Measurements from ENCODE around the gene C5orf63.

Gene C5orf63

DNA sequence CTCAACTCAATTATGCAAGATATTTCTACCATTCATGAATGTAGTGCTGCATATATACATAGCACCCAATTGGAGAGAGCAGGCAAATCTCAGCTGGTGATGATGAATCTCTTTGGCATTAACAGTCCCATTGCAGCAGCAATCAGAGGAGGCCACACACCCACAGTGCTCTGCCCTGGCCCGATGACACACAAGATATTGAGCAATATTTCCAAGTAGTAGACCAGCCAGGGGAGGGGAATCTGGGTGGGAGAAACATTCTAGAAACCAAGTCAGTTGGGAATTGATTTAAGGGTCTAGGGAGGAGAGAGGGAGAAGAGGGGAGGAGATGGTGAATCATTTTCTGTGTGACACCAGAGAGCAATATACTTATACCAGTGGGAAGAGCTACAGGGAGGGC, 14.9 kb upstream of the C5orf63 start:
- POLR2A ChIA-PET: interaction anchor here (0.6 to 1.0 kb wide), 3 partner anchors 11 to 123 kb away, joined by 3 read pairs; partner anchors contain the start of gene C5orf63
- CTCF ChIA-PET: interaction anchor here (2.1 kb wide), 1 partner anchor 251 kb away, joined by 8 read pairs; no protein-coding TSS in a partner anchor
- no peak for TF ChIP-seq CTCF (IDR thresholded peaks at IDR 0.05; ENCODE audit: insufficient read depth, low read length, missing control alignments)
- DNase-seq (ENCODE audit: low read depth, low spot score): peak; percentile 98
- no peak overlapping the region for H3K4me3 ChIP-seq (ENCODE audit: low read depth, low read length)

- DNase-seq (ENCODE audit: low read depth, low spot score): no peak
- no peak overlapping the region for H3K4me3 ChIP-seq (ENCODE audit: low read depth, low read length)
- TF ChIP-seq CTCF (IDR thresholded peaks at IDR 0.05; ENCODE audit: insufficient read depth, low read length, missing control alignments): no peak
- ChIA-PET CTCF (interaction anchor here (0.8 to 1.3 kb wide), 3 partner anchors 8 to 233 kb away, joined by 3 to 4 read pairs (median 3); partner anchors contain the start of gene MARCHF3), POLR2A (no interaction called here)
Measured at GRCh38 chr5:127086589-127086988, 13.3 kb upstream of the C5orf63 start.

- no peak for TF ChIP-seq CTCF (IDR thresholded peaks at IDR 0.05; ENCODE audit: insufficient read depth, low read length, missing control alignments)
- POLR2A ChIA-PET: no interaction called here
- H3K4me3 ChIP-seq (ENCODE audit: low read depth, low read length): no peak overlapping the region
- CTCF ChIA-PET: interaction anchor here (0.8 to 2.2 kb wide), 2 partner anchors 12 to 233 kb away, joined by 4 to 6 read pairs; partner anchors contain the start of gene C5orf63
- no peak for DNase-seq (ENCODE audit: low read depth, low spot score)
Measured at GRCh38 chr5:127085796-127086195, 12.5 kb upstream of the C5orf63 start.

DNA sequence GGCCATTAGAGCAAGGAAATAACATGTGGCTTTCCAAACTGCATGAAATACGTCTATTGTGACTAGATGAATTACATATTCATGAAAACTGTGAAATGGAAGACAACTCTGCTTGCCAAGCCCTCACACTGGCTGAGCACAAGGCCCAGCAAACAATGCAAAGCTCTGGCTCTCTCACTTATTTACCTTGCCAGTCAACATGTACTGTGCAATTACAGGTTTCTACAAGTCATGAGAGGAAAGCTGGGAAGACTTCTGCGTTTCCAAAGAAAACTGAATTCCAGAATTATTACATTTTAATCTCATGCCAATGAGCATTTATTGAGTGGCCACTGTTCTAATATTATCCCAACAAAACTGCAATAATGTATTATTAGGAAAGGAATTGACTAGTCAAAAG, 12.1 kb upstream of the C5orf63 start:
- no peak for DNase-seq (ENCODE audit: low read depth, low spot score)
- no peak overlapping the region for H3K4me3 ChIP-seq (ENCODE audit: low read depth, low read length)
- TF ChIP-seq CTCF (IDR thresholded peaks at IDR 0.05; ENCODE audit: insufficient read depth, low read length, missing control alignments): no peak
- ChIA-PET POLR2A (no interaction called here), CTCF (interaction anchor here (2.2 kb wide), 1 partner anchor 12 kb away, joined by 6 read pairs; the partner anchor contains the start of gene C5orf63)

DNA sequence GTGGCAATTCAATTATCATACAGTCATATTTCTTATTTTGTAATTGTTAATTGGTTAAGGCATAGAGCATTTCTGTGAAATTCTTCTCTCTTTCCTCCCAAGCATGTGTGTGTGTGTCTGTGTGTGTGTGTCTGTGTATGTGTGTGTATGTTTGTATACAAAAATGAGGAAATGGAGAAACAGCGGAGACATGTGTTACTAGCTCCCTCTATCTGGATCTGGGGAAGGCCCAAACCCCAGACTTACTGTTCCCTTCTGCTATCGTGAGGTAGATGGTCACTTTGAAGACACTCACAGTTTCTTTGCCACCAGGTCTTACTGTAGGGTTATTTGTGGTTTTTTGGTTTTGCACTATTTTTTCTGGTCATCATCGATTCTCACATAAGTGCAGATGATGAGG, 11.4 kb upstream of the C5orf63 start:
- H3K4me3 ChIP-seq (ENCODE audit: low read depth, low read length): no peak overlapping the region
- CTCF ChIA-PET: interaction anchor here (2.2 kb wide), 1 partner anchor 11 kb away, joined by 6 read pairs; the partner anchor contains the start of gene C5orf63
- no peak for TF ChIP-seq CTCF (IDR thresholded peaks at IDR 0.05; ENCODE audit: insufficient read depth, low read length, missing control alignments)
- POLR2A ChIA-PET: no interaction called here
- no peak for DNase-seq (ENCODE audit: low read depth, low spot score)

GRCh38 chr5:127083711-127084110, 10.4 kb upstream of the C5orf63 start:
- POLR2A ChIA-PET: interaction anchor here (0.7 kb wide), 1 partner anchor 15 kb away, joined by 3 read pairs; no protein-coding TSS in a partner anchor
- DNase-seq (ENCODE audit: low read depth, low spot score): no peak
- no peak overlapping the region for H3K4me3 ChIP-seq (ENCODE audit: low read depth, low read length)
- CTCF ChIA-PET: interaction anchor here (2.2 kb wide), 1 partner anchor 10 kb away, joined by 6 read pairs; the partner anchor contains the start of gene C5orf63
- no peak for TF ChIP-seq CTCF (IDR thresholded peaks at IDR 0.05; ENCODE audit: insufficient read depth, low read length, missing control alignments)

Data from AG04449 (cell line).